WTC11 (cell line): ENCODE measurements around the gene LAMA4.

Source experiments
- E2F1 ChIP-seq: sonication (generic); formaldehyde crosslinking; IDR thresholded peaks from 2 replicates; pipeline ENCODE4 v1.8.0; 2022; ENCODE audit warnings: mild to moderate bottlenecking, missing genetic modification reagents
- TP53 ChIP-seq: sonication (generic); formaldehyde crosslinking; IDR thresholded peaks from 2 replicates; pipeline ENCODE4 v1.8.1; 2023; ENCODE audit warnings: mild to moderate bottlenecking, missing genetic modification reagents
- TF ChIP-seq, protein P1 (sequence below): fragments of 200-600 bp; IDR thresholded peaks from 2 replicates; pipeline ENCODE4 v1.8.0; 2022; ENCODE audit warnings: antibody characterized with exemption
- TF ChIP-seq, protein P2 (sequence below): sonication (generic); formaldehyde crosslinking; IDR thresholded peaks from 2 replicates; pipeline ENCODE4 v1.8.0; 2023; ENCODE audit warnings: mild to moderate bottlenecking, missing genetic modification reagents
- TF ChIP-seq, protein P3 (sequence below): sonication (generic); formaldehyde crosslinking; IDR thresholded peaks from 2 replicates; pipeline ENCODE4 v1.8.1; 2022; ENCODE audit warnings: mild to moderate bottlenecking, missing genetic modification reagents, moderate library complexity, borderline replicate concordance

- TF ChIP-seq, protein P1, sequence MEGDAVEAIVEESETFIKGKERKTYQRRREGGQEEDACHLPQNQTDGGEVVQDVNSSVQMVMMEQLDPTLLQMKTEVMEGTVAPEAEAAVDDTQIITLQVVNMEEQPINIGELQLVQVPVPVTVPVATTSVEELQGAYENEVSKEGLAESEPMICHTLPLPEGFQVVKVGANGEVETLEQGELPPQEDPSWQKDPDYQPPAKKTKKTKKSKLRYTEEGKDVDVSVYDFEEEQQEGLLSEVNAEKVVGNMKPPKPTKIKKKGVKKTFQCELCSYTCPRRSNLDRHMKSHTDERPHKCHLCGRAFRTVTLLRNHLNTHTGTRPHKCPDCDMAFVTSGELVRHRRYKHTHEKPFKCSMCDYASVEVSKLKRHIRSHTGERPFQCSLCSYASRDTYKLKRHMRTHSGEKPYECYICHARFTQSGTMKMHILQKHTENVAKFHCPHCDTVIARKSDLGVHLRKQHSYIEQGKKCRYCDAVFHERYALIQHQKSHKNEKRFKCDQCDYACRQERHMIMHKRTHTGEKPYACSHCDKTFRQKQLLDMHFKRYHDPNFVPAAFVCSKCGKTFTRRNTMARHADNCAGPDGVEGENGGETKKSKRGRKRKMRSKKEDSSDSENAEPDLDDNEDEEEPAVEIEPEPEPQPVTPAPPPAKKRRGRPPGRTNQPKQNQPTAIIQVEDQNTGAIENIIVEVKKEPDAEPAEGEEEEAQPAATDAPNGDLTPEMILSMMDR, result no peak
- no peak for TF ChIP-seq E2F1 (CRISPR knock-in tag)
- no peak for TF ChIP-seq TP53 (CRISPR knock-in tag)
- TF ChIP-seq, protein P2, sequence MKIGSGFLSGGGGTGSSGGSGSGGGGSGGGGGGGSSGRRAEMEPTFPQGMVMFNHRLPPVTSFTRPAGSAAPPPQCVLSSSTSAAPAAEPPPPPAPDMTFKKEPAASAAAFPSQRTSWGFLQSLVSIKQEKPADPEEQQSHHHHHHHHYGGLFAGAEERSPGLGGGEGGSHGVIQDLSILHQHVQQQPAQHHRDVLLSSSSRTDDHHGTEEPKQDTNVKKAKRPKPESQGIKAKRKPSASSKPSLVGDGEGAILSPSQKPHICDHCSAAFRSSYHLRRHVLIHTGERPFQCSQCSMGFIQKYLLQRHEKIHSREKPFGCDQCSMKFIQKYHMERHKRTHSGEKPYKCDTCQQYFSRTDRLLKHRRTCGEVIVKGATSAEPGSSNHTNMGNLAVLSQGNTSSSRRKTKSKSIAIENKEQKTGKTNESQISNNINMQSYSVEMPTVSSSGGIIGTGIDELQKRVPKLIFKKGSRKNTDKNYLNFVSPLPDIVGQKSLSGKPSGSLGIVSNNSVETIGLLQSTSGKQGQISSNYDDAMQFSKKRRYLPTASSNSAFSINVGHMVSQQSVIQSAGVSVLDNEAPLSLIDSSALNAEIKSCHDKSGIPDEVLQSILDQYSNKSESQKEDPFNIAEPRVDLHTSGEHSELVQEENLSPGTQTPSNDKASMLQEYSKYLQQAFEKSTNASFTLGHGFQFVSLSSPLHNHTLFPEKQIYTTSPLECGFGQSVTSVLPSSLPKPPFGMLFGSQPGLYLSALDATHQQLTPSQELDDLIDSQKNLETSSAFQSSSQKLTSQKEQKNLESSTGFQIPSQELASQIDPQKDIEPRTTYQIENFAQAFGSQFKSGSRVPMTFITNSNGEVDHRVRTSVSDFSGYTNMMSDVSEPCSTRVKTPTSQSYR (CRISPR knock-in tag), result no peak
- TF ChIP-seq, protein P3, sequence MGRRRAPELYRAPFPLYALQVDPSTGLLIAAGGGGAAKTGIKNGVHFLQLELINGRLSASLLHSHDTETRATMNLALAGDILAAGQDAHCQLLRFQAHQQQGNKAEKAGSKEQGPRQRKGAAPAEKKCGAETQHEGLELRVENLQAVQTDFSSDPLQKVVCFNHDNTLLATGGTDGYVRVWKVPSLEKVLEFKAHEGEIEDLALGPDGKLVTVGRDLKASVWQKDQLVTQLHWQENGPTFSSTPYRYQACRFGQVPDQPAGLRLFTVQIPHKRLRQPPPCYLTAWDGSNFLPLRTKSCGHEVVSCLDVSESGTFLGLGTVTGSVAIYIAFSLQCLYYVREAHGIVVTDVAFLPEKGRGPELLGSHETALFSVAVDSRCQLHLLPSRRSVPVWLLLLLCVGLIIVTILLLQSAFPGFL (CRISPR knock-in tag), result no peak
Observed at GRCh38 chr6:112234601-112235000, 19.8 kb downstream of the LAMA4 start.
